Right renal pelvis (tissue), 4 donors: ENCODE data around the gene DIAPH2. TPM values are rescaled to one million over a fixed set of nuclear protein-coding genes. Genes with fewer than 3 reads are reported as not detected.

Source experiments
- DNase-seq, 4 donors: peaks; one replicate each; pipeline ENCODE4 v3.0.0-alpha.2; 2013; ENCODE audit warnings: low read depth in 4 of 4, low spot score in 3 of 4, missing footprints in 1 of 4
- polyA plus RNA-seq, 4 donors: library from polyadenylated mRNA; unstranded; fragments of 120-200 nt; gene quantifications; one replicate each; pipeline ENCODE4 v1.2.1, GENCODE V29; 2013; ENCODE audit not compliant: insufficient read length in 4 of 4

The DIAPH2 gene
- polyA plus RNA-seq, 4 donors, result 7.8 to 9.6 (median 9.0) TPM

DNA sequence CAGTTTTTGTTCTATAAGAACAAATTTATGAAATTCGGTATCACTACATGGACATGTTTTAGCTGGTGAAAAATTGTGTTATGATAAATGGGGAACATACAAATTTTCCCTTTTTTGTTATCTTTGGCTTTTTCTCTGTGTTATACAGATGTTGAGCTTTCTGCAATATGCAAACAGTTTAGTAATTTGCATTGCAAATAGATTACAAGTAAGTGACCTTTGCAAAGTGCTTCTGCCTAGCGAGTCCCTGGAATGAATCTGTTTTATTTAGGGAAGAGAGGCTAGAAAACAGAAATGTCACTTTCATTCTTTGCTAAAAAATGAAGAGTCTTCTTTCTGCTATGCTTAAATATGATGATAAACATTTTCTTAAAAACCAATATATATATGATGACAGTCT, 660.1 kb downstream of the DIAPH2 start:
- DNase-seq, result no peak

DNA sequence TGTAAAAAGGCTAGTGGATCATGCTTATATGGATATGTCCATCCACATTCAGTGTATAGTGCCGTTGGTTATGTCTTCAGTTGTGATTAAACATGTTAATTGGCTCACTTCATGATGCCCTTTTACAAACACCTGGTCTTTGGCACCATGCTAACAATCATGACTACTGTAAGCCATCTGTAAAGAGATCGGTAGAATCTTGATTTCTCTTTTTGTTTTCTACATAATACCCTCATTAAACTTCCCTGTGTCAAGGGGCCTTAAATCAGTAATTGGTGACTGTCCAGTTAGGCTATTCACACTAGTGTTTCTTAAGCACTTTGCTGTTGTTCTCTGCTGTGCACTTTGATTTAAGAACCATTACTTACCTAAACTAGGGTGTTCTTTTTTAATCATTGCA, 674.3 kb downstream of the DIAPH2 start:
- no peak for DNase-seq

DNA sequence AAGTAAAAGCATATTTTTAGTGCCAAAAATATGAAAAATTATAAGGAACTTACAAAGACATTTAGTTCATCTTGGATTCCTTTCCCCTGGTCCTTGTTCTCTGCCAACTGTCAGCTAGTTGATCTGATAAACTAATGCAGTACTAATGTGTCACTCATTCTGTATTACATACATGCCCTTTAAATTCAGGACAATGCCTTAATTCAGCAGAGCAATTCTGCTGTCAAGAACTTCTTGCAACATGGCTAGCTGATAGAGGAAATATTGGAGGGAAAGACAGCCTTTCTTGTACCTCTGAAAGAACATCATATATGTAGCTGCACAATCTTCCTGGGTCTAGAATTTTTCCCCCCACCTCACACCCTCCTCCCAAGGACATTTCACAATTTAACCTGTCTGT, 679.2 kb downstream of the DIAPH2 start:
- DNase-seq, result no peak

GRCh38 chrX:97366237-97366636, 681.6 kb downstream of the DIAPH2 start:
- DNase-seq, result no peak

- DNase-seq, result no peak
These were observed 682.5 kb downstream of the DIAPH2 start for GRCh38 chrX:97367125-97367524.

DNA sequence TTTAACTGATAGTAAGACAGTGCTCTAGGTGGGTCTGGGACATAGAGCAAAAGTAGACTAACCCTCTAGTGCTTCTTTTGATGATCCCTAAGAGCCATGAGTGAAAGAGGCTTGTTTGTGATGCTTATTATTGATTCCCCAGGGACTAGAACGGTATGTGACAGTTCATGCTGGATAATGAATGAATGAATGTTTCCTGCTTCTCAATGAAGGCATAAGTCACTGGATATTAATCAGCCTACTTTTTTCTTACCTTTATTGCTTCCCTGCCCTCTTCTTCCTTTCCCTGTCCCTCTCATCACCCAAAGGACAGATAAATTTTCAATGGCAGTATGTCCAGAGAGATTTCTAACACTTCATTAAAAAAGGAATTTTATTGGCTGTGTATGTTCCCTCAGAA, 685.3 kb downstream of the DIAPH2 start:
- no peak for DNase-seq

- DNase-seq, result peak in 1 of 4 donors; percentile 10
These were observed 687.5 kb downstream of the DIAPH2 start for GRCh38 chrX:97372001-97372766.

GRCh38 chrX:97374266-97374665, 689.6 kb downstream of the DIAPH2 start:
- DNase-seq, result no peak

GRCh38 chrX:97380200-97380599, 695.6 kb downstream of the DIAPH2 start:
- no peak for DNase-seq

- no peak for DNase-seq
These were observed 700.0 kb downstream of the DIAPH2 start for GRCh38 chrX:97384685-97385084.

DNA sequence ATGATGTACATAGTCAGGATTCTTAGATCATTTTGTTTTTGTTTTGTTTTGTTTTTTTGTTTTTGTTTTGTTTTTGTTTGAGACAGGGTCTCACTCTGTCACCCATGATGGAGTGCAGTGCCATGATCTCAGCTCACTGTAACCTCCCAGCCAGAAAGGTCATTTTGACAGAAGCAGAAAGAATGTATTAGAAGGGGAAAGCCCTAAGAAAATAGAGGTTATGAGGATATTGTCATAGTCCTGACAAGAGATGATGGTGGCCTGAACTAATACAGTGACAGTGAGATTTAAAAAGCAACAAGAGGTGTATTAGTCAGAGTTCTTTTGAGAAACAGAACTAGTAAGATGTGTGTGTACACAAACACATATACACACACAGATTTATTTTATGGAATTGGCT, 702.4 kb downstream of the DIAPH2 start:
- DNase-seq, result no peak

DNA sequence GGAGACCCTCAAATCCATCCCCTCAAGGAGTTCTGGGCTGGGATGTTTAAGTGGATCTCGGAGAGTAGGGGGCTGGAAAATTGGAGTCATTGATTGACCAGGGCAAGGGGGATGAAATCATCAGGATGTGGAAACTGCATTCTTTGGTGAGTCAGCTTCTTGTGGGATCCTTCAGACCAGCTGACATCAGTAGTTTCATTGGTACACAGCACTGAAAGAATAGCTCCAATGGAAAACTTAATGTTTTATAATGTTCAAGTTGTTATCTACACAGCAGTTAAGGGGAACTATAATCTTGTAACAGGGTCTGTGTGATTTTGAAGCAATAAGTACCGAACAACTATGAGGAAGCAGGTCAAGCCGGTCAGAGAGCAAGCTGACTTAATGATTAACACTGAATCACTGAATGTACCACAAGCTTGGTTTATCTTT, 705.1 kb downstream of the DIAPH2 start:
- no peak for DNase-seq

DNA sequence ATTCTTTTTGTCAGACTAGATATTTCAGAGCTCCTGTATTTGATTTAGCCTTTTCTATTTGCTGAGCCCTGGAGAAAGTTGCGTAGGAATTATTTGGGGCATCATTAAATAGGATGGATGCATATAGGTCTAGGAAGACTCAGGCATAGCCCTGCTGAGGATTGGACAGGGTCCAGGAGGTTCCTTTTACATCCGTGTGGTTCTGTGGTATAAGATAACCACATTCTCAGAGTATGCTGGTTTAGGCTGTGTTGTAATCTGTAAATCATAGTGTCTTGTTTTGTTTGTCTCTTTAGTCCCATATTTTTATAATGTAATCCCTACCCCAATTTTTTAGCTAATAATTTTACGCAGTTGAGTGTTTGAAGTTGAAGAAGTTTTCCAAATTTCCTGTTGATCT, 712.7 kb downstream of the DIAPH2 start:
- DNase-seq, result no peak

DNA sequence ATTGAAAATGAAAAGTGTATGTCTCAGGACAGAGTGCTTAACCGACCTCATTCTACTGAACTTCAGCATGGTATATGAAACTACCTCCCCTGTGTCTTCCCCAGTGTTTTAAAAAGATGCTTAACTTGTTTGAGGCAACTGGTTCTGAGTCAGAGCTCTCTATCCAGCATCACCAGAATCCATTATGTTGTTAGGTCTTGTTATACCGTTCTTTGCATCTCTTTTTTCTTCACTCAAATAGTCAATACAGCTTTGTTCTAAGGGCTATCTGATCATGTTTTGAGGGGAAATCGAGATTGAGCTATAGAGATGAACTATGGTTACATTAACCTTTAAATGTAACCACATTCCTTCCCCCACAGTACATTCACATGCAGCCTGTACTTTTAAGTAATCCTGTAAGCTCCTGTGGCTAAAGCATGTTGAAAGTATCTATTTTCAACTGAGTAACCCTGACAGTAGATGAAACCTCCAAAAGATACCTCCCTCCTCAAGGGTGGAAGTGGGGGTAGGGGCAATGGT, 713.4 kb downstream of the DIAPH2 start:
- DNase-seq, result no peak

- no peak for DNase-seq
These were observed 714.8 kb downstream of the DIAPH2 start for GRCh38 chrX:97399400-97399799.

- DNase-seq, result no peak
These were observed 715.9 kb downstream of the DIAPH2 start for GRCh38 chrX:97400492-97400891.

- no peak for DNase-seq
These were observed 716.5 kb downstream of the DIAPH2 start for GRCh38 chrX:97401154-97401553.

DNA sequence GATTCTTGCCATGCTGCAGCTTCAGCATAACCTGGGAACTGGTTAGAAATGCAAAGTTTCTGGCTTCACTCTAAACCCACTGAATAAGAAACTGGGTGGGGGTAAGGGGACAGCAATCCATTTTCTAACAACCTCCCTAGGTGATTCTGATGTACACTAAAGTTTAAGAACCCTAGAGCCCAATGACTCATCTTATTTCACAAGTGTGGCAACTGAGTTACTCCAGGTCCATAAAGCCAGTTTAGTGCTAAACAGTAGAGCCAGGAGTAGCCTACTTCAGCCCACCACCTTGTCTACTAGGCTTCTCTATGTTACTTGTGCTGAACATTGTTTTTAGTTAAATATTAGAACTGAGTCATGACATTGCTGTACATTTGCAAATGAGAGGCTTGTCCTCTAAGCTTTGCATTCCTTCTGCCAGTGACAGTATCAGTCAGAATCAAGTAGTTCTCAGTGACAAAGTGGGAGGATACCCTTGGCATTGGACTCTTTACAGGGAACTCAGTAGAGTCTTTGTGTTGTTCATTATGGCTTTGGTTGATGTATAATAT, 717.0 kb downstream of the DIAPH2 start:
- DNase-seq, result no peak

- DNase-seq, result no peak
These were observed 717.7 kb downstream of the DIAPH2 start for GRCh38 chrX:97402333-97402732.

GRCh38 chrX:97402903-97403302, 718.3 kb downstream of the DIAPH2 start:
- no peak for DNase-seq

DNA sequence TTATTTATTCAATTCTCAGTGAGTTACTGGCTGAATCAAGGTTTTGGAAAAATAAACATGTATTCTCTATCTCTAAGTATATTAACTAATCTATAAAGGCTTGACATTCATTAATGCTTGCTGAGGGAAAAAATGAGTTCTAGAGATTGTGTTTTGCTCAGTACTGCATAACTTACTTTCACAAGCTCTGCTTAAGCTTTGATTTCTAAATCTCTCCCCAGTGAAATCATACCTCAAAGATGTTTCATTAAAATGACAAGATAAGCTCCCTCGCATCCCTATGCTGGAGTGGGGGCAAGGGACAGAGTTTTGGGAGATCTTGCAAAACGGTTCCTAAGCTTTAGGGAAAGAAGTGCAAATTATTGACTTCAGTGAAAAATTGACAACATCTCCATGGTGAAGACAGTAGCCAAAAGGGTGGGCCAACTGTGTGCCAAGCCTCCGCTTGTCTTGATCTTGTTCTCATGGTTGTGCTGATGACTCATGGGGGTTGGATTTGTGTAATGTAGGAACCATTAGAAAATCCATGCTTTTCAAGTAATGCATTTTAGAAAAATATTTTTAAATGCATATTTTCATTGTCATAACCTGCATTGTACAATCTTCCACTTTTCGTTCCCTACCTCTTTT, 720.5 kb downstream of the DIAPH2 start:
- DNase-seq, result no peak
